Neural crest cell (in vitro differentiated cells): ENCODE data around the gene KDM3B. TPM values are rescaled to one million over a fixed set of nuclear protein-coding genes. Genes with fewer than 3 reads are reported as not detected.
A peak's percentile ranks its signal among the peaks of the same experiment; 100 is the strongest.

Experiments
- DNase-seq: peaks from one replicate; pipeline ENCODE4 v3.0.0; 2021; ENCODE audit warnings: low read depth, mixed read lengths, low spot score
- H3K27ac Mint-ChIP-seq: one replicate; pipeline ENCODE4 v1.8.0; 2021; ENCODE audit warnings: mild to moderate bottlenecking, mixed read lengths; ENCODE audit not compliant: unreplicated experiment
- H3K27me3 Mint-ChIP-seq: 2 replicates; pipeline ENCODE4 v1.8.0; 2021; ENCODE audit warnings: low read depth, mild to moderate bottlenecking, mixed read lengths
- H3K36me3 Mint-ChIP-seq: 2 replicates; pipeline ENCODE4 v1.8.0; 2021; ENCODE audit warnings: low read depth, mild to moderate bottlenecking, mixed read lengths
- H3K4me1 Mint-ChIP-seq: 2 replicates; pipeline ENCODE4 v1.8.0; 2021; ENCODE audit warnings: mixed read lengths
- H3K4me3 Mint-ChIP-seq: one replicate; pipeline ENCODE4 v1.8.0; 2021; ENCODE audit warnings: mild to moderate bottlenecking, mixed read lengths
- H3K9me3 Mint-ChIP-seq: 2 replicates; pipeline ENCODE4 v1.8.0; 2021; ENCODE audit warnings: mixed read lengths
- total RNA-seq: library from RNA; stranded (reverse); gene quantifications from 2 replicates; pipeline ENCODE4 v1.2.1, GENCODE V29; 2021
- TF ChIP-seq, protein P1 (sequence below): fragments of 200-600 bp; sonication (generic); conservative IDR thresholded peaks from 2 replicates; pipeline ENCODE4 v1.5.0; 2021; ENCODE audit warnings: antibody characterized with exemption, mild to moderate bottlenecking

Gene KDM3B
- total RNA-seq, 1 donor from 2014 or later: 100 TPM

DNA sequence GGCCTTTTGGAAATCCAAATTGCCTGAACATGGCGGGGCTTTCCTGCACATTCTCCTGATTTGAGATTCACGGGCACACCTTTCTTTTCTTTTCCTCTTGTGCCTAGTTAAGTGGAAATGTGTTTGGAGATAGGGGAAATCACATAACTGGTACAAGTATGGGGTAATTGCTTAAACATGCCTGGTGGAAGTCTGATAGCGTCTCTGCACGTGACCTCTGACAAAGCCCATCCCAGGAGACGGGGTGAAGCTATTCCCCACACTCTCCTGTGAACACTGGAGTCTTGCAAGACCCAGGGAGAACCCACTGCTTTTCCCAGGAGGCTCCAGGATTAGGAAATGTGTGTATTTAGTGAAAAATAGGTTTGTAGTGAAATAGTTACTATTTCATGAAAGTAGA is 83.5 kb downstream of the KDM3B start:
- Mint-ChIP-seq H3K27me3 (no peaks in the 10 kb centered on the region), H3K4me1 (peaks cover 32% of the 10 kb centered on the region), H3K9me3 (no peaks in the 10 kb centered on the region), H3K4me3 (no peak overlapping the region), H3K27ac (no peak overlapping the region), H3K36me3 (peaks cover 6% of the 10 kb centered on the region)
- no peak for DNase-seq
- TF ChIP-seq, protein P1, sequence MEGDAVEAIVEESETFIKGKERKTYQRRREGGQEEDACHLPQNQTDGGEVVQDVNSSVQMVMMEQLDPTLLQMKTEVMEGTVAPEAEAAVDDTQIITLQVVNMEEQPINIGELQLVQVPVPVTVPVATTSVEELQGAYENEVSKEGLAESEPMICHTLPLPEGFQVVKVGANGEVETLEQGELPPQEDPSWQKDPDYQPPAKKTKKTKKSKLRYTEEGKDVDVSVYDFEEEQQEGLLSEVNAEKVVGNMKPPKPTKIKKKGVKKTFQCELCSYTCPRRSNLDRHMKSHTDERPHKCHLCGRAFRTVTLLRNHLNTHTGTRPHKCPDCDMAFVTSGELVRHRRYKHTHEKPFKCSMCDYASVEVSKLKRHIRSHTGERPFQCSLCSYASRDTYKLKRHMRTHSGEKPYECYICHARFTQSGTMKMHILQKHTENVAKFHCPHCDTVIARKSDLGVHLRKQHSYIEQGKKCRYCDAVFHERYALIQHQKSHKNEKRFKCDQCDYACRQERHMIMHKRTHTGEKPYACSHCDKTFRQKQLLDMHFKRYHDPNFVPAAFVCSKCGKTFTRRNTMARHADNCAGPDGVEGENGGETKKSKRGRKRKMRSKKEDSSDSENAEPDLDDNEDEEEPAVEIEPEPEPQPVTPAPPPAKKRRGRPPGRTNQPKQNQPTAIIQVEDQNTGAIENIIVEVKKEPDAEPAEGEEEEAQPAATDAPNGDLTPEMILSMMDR: no peak

DNA sequence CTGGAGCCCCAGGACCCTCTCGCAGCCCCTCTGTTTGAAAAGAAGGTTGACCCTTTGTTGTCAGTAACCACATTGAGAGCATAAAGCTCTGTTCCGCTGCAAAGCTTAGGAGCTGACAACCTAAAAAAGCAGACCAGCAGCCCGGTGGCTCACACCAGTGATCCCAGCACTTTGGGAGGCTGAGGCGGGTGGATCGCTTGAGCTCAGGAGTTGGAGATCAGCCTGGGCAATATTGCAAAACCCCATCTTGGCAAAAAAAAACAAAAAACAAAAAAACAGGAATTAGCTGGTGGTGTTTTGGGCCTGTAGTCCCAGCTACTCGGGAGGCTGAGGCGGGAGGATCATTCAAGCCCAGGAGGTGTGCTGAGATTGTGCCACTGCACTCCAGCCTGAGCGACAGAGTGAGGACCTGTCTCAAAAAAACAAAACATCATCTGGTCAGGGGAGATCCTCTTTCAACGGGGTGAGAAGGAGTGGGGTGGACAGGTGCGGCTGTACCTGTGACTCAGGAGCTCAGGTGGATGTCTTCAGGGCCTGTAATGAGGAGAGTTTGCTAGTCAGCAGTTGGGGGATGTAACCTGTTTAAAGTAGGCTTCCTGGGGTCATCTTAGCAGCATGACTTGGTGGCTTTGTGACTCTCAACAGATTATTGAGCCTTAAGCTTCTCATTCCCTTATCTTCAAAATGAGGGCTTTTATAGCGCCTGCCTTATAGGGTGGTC is 85.7 kb downstream of the KDM3B start:
- TF ChIP-seq, protein P1: no peak
- DNase-seq: no peak
- peak overlapping the region; percentile 96 for H3K27ac Mint-ChIP-seq
- H3K4me1 Mint-ChIP-seq: peaks cover 32% of the 10 kb centered on the region
- H3K36me3 Mint-ChIP-seq: peaks cover 3% of the 10 kb centered on the region
- H3K9me3 Mint-ChIP-seq: no peaks in the 10 kb centered on the region
- no peaks in the 10 kb centered on the region for H3K27me3 Mint-ChIP-seq
- H3K4me3 Mint-ChIP-seq: peak overlapping the region; percentile 93

DNA sequence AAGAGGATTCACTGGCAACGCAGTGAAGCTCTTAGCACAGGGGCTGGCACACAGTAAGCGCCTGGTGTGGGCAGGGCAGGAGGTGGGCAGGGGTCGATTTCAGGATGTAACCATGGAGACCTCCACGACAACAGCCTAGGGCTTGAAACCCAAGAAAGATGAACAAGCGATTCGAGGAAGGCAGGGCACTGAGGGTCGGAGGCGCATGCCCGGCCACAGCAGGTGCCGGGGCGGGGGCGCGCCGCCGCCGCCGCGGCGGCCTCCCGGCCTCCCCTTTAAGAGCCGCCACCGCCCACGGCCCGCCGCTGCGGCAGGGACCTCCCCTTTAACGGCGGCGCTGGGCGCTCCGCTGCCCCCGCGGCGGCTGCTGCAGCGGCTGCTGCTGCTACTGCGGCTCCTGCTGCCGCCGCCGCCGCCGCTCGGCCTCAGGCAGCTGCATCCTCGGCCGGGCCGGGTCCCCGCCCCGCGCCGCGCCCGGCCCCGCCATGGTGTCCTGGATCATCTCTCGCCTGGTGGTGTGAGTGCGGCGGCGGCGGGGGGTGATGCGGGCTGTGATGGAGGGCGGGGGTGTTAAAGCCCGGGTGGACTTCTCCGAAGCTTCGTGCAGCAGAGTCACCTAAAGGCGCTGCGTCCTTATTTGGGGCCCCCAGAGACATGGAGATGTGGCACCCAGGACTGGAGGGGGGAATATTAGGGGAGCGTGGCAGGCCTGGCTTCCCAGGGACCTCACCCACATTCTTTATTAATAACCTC is 86.4 kb downstream of the KDM3B start, which contains the start of gene REEP2:
REEP2 (plus strand) TSS at position 334 of the 753 bp plus-strand sequence; CDS start at position 486, 152 bp downstream.
- peak within 1 kb of the TSS; percentile 96 for H3K27ac Mint-ChIP-seq

DNA sequence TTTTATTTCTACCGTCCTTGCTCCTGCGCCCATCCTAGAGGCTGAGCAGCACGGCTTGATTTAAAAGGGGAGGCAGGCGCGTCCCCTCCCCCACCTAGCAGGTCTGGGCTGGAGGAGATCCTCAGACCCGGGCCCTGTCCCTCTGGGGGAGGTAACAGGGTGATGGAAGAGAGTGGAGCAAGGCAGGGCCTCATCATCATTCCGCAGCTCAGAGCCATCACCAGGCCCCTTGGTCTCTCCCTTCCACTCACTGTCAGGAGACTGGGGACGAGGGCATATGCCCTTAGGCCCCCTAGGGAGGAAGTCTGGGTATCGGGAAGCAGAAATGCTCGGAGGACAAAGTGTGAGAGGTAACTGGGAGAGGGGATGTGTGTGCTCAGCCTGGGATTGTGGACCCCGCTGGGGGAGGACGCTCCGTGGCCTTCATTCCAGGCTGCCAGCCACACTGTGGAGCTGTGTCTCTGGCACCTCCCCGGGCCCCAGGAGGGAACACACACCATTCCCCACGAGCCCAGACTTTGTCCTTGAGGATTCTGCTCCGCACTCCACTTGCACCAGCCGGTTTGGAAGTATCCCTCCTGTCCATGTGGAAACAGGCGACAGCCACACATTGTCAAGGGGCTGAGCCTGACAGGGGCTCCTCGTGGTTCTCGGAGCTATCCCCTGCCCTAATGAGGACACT is 87.1 kb downstream of the KDM3B start:
- Mint-ChIP-seq H3K36me3 (peaks cover 3% of the 10 kb centered on the region), H3K27ac (peak overlapping the region; percentile 93), H3K4me3 (peak overlapping the region; percentile 91), H3K4me1 (peaks cover 32% of the 10 kb centered on the region), H3K9me3 (no peaks in the 10 kb centered on the region), H3K27me3 (no peaks in the 10 kb centered on the region)
- peak; percentile 28 for DNase-seq
- TF ChIP-seq, protein P1: no peak

More for the DNA sequence above, 86.4 kb downstream of the KDM3B start, which contains the start of gene REEP2:
- DNase-seq: peak; percentile 62
- Mint-ChIP-seq H3K4me1 (peaks cover 32% of the 10 kb centered on the region), H3K4me3 (peak within 1 kb of the TSS; percentile 93), H3K9me3 (no peaks in the 10 kb centered on the region), H3K36me3 (peaks cover 3% of the 10 kb centered on the region), H3K27me3 (no peaks in the 10 kb centered on the region)
- TF ChIP-seq, protein P1: no peak
